ENCODE results near the gene SMARCD3. TPM values are rescaled to one million over a fixed set of nuclear protein-coding genes. Genes with fewer than 3 reads are reported as not detected.

SMARCD3 gene
- total and polyA plus RNA-seq, 2 of the 13 experiments (the other 11 are each of a cell fraction or from before 2014, with no cell fraction given): 0.20 to 0.62 TPM

GRCh38 chr7:151226560-151226874 lies 22.0 kb downstream of the SMARCD3 start:
- no peak overlapping the region for H2AFZ ChIP-seq (ENCODE audit: low read length)
- CTCF ChIA-PET (ENCODE audit: low intra/inter-chr PET ratio, low total read pairs): no interaction called here
- intact Hi-C loops (cut with micrococcal nuclease; ENCODE audit: unreplicated experiment): no loop called here

GRCh38 chr7:151225948-151226510 lies 22.5 kb downstream of the SMARCD3 start:
- 53% methylated on average over 8 of the region's 8 CpGs for WGBS (ENCODE audit: low lambda C conversion rate)
- no peaks in the 10 kb centered on the region for H4K20me1 ChIP-seq (ENCODE audit: insufficient read depth, low read length)
- TF ChIP-seq CC2D1A (CRISPR knock-in tag; IDR thresholded peaks at IDR 0.05): 0 out of 2 replicates have a peak, but pooled peaks have one; percentile 41
- TF ChIP-seq CEBPB (IDR thresholded peaks at IDR 0.05; ENCODE audit: borderline replicate concordance, low read depth, low read length): peak; percentile 64
- TF ChIP-seq RFXAP (CRISPR knock-in tag; IDR thresholded peaks at IDR 0.05; ENCODE audit: borderline replicate concordance): no peak
- TF ChIP-seq RBM22 (optimal IDR thresholded peaks at IDR 0.05; ENCODE audit: low read length): no peak
- 0 out of 2 replicates have a peak, but pooled peaks have one; percentile 22 for TF ChIP-seq CEBPG (CRISPR knock-in tag; IDR thresholded peaks at IDR 0.05)
- no peaks in the 10 kb centered on the region for H3K9me3 ChIP-seq (ENCODE audit: low read length)
- H3K4me2 ChIP-seq (ENCODE audit: low read depth, low read length): peak overlapping the region; percentile 80
- H3K27ac ChIP-seq (ENCODE audit: extremely low read length, insufficient read depth, low read length): no peak overlapping the region
- H3K36me3 ChIP-seq (replicated peaks in 1 of 2; ENCODE audit: control insufficient read depth in 1 of 2, insufficient read depth in 2 of 2, low read length in 2 of 2): peaks cover 19 to 35% of the 10 kb centered on the region in 2 experiments; a peak in 4 of 5 replicates
- peak overlapping the region; percentile 71; the same call in 1 of the 2 replicates for H3K9ac ChIP-seq (ENCODE audit: insufficient read depth, low read depth, low read length)
- in situ Hi-C loops (cut with HindIII; ENCODE audit: extremely low pct_ligation_motif_present, low pct_unique_long_range_greater_than_20kb) (no loop called here), intact Hi-C loops (cut with micrococcal nuclease; ENCODE audit: unreplicated experiment) (no loop called here)
- peaks cover 16% of the 10 kb centered on the region for H3K79me2 ChIP-seq (ENCODE audit: insufficient read depth, low read length)
- peaks cover 23% of the 10 kb centered on the region for H3K4me1 ChIP-seq (ENCODE audit: insufficient read depth, low read length)
- DNase-seq (ENCODE audit: low spot score) (no peak), FAIRE-seq (no peak), ATAC-seq (no peak)
- CTCF ChIA-PET (ENCODE audit: low intra/inter-chr PET ratio, low total read pairs): no interaction called here
- no peak overlapping the region for H2AFZ ChIP-seq (ENCODE audit: low read length)
- POLR2A ChIA-PET: no interaction called here
- H3K27me3 ChIP-seq (ENCODE audit: control insufficient read depth in 1 of 2, insufficient read depth in 2 of 2, low read length in 2 of 2): no peaks in the 10 kb centered on the region
- BruUV-seq (replicated peaks): no TSS peak
- H3K4me3 ChIP-seq (replicated peaks in 1 of 3; ENCODE audit: insufficient read depth in 1 of 3, low read depth in 2 of 3, low read length in 3 of 3): peak overlapping the region; percentile 76 to 91 (median 86)

More at GRCh38 chr7:151226560-151226874, 22.0 kb downstream of the SMARCD3 start:
- peak; percentile 27 for ATAC-seq
- in situ Hi-C loops (cut with HindIII; ENCODE audit: extremely low pct_ligation_motif_present, low pct_unique_long_range_greater_than_20kb): no loop called here
- H3K27ac ChIP-seq (ENCODE audit: extremely low read length, insufficient read depth, low read length): peak overlapping the region; percentile 17
- no peak for FAIRE-seq
- peak overlapping the region; percentile 71 for H3K9ac ChIP-seq (ENCODE audit: insufficient read depth, low read depth, low read length)
- BruUV-seq (replicated peaks): TSS peak; percentile 56
- no peaks in the 10 kb centered on the region for H4K20me1 ChIP-seq (ENCODE audit: insufficient read depth, low read length)
- peak overlapping the region; percentile 80 for H3K4me2 ChIP-seq (ENCODE audit: low read depth, low read length)
- POLR2A ChIA-PET: interaction anchor here (1.0 to 1.6 kb wide), 6 partner anchors 9 to 1602 kb away, joined by 3 to 9 read pairs (median 4); no protein-coding TSS in a partner anchor
- WGBS (ENCODE audit: low lambda C conversion rate): 2% methylated on average over 13 of the region's 15 CpGs
- peaks cover 16% of the 10 kb centered on the region for H3K79me2 ChIP-seq (ENCODE audit: insufficient read depth, low read length)
- no peak for DNase-seq (ENCODE audit: low spot score)
- no peaks in the 10 kb centered on the region for H3K27me3 ChIP-seq (ENCODE audit: control insufficient read depth in 1 of 2, insufficient read depth in 2 of 2, low read length in 2 of 2)
- H3K36me3 ChIP-seq (replicated peaks in 1 of 2; ENCODE audit: control insufficient read depth in 1 of 2, insufficient read depth in 2 of 2, low read length in 2 of 2): peaks cover 18 to 33% of the 10 kb centered on the region in 2 experiments; a peak in 4 of 5 replicates
- peak overlapping the region; percentile 76 to 91 (median 86) for H3K4me3 ChIP-seq (replicated peaks in 1 of 3; ENCODE audit: insufficient read depth in 1 of 3, low read depth in 2 of 3, low read length in 3 of 3)
- TF ChIP-seq ZC3H4 (CRISPR knock-in tag; IDR thresholded peaks at IDR 0.05; ENCODE audit: borderline replicate concordance): no peak
- 0 out of 2 replicates have a peak, but pooled peaks have one; percentile 9 for TF ChIP-seq HIVEP1 (CRISPR knock-in tag; IDR thresholded peaks at IDR 0.05)
- H3K9me3 ChIP-seq (ENCODE audit: low read length): no peaks in the 10 kb centered on the region
- peaks cover 28% of the 10 kb centered on the region for H3K4me1 ChIP-seq (ENCODE audit: insufficient read depth, low read length)

Measured in HepG2 (cell line).